Keratinocyte (primary cell): ENCODE results near the gene EHD3. TPM values are rescaled to one million over a fixed set of nuclear protein-coding genes. Genes with fewer than 3 reads are reported as not detected.

ENCODE experiments used
- DNase-seq: peaks from one replicate; pipeline ENCODE4 v3.0.0-alpha.2; 2011; ENCODE audit warnings: low read depth, missing footprints, low spot score
- FAIRE-seq: peaks from 2 replicates; lab custom pipeline; 2011; peaks lifted over from hg19 to GRCh38; lab: Jason Lieb, UNC
- H2AFZ ChIP-seq: 2 replicates; pipeline ENCODE4 v1.6.0; 2012; ENCODE audit warnings: low read length, control low read depth, inconsistent platforms; ENCODE audit not compliant: control insufficient read depth
- H3K27ac ChIP-seq: 2 replicates; pipeline ENCODE4 v1.5.1; 2011; ENCODE audit warnings: low read length; ENCODE audit not compliant: control insufficient read depth, insufficient read depth
- H3K27me3 ChIP-seq: 3 replicates; pipeline ENCODE4 v1.6.0; 2011; ENCODE audit warnings: low read length; ENCODE audit not compliant: control insufficient read depth, insufficient read depth; ENCODE audit errors: extremely low read depth
- H3K36me3 ChIP-seq, 2 experiments: 2 replicates in 1 of 2; 3 replicates in 1 of 2; pipeline ENCODE4 v1.5.1; 2011; ENCODE audit warnings: low read length in 2 of 2, mild to moderate bottlenecking in 1 of 2; ENCODE audit not compliant: control insufficient read depth in 2 of 2, insufficient read depth in 2 of 2; ENCODE audit errors: extremely low read depth in 1 of 2
- H3K4me1 ChIP-seq: 3 replicates; pipeline ENCODE4 v1.5.1; 2011; ENCODE audit warnings: low read length; ENCODE audit not compliant: control insufficient read depth, insufficient read depth; ENCODE audit errors: extremely low read depth
- H3K4me2 ChIP-seq: 3 replicates; pipeline ENCODE4 v1.6.0; 2011; ENCODE audit warnings: low read depth, low read length; ENCODE audit not compliant: control insufficient read depth, insufficient read depth; ENCODE audit errors: extremely low read depth
- H3K4me3 ChIP-seq, 3 experiments: fragments of 200-600 bp in 1 of 3; sonication (generic) in 1 of 3; 2 replicates in 2 of 3; 3 replicates in 1 of 3; pipeline ENCODE4 v1.5.1; 2011 to 2016; ENCODE audit warnings: low read length in 3 of 3, mild to moderate bottlenecking in 3 of 3, control low read depth in 2 of 3, inconsistent platforms in 1 of 3, low read depth in 1 of 3, mixed read lengths in 1 of 3, mixed run types in 1 of 3, moderate library complexity in 1 of 3; ENCODE audit not compliant: control insufficient read depth in 2 of 3, insufficient read depth in 2 of 3; ENCODE audit errors: extremely low read depth in 1 of 3
- H3K79me2 ChIP-seq: 2 replicates; pipeline ENCODE4 v1.6.0; 2012; ENCODE audit warnings: low read length; ENCODE audit not compliant: control insufficient read depth, insufficient read depth
- H3K9ac ChIP-seq: 3 replicates; pipeline ENCODE4 v1.6.0; 2011; ENCODE audit warnings: low read length; ENCODE audit not compliant: control insufficient read depth, insufficient read depth; ENCODE audit errors: extremely low read depth
- H3K9me1 ChIP-seq: 3 replicates; pipeline ENCODE4 v1.6.0; 2011; ENCODE audit warnings: low read length; ENCODE audit not compliant: control insufficient read depth, insufficient read depth; ENCODE audit errors: extremely low read depth
- H3K9me3 ChIP-seq: 2 replicates; pipeline ENCODE4 v1.5.1; 2012; ENCODE audit warnings: low read depth, low read length; ENCODE audit not compliant: control insufficient read depth
- H4K20me1 ChIP-seq: 3 replicates; pipeline ENCODE4 v1.6.0; 2011; ENCODE audit warnings: low read length; ENCODE audit not compliant: control insufficient read depth, insufficient read depth; ENCODE audit errors: extremely low read depth
- EZH2 ChIP-seq: IDR thresholded peaks from one replicate; pipeline ENCODE4 v1.6.1; 2012; ENCODE audit warnings: inconsistent platforms, mild to moderate bottlenecking, low read length, moderate library complexity
- dilution Hi-C: fragments of 300-500 bp; cut with MboI; formaldehyde crosslinking; loops from one replicate; pipeline ENCODE4 v1.7.0; 2020; ENCODE audit warnings: low sequenced_read_pairs; ENCODE audit not compliant: extremely low pct_ligation_motif_present
- polyA plus RNA-seq, 5 experiments: library from polyadenylated mRNA; depleted of rRNA in 3 of 5; stranded (reverse) in 3 of 5; stranded (forward) in 1 of 5; unstranded in 1 of 5; fragments of >200 nt; gene quantifications; 1 replicate in 1 of 5; 2 replicates in 3 of 5; 3 replicates in 1 of 5; pipeline versions ENCODE4 v1.2.1 to v1.2.3, GENCODE V29; 2011 to 2012; ENCODE audit warnings: missing spikeins in 2 of 5, low read depth in 1 of 5, low replicate concordance in 1 of 5
- TF ChIP-seq, protein P1 (sequence below), 3 experiments: IDR thresholded peaks in 1 of 3; conservative IDR thresholded peaks in 1 of 3; optimal IDR thresholded peaks in 1 of 3; 2 replicates in 2 of 3; 3 replicates in 1 of 3; pipeline versions ENCODE3 to v1.5.1; 2011; ENCODE audit warnings: low read length in 3 of 3, mild to moderate bottlenecking in 3 of 3, moderate library complexity in 2 of 3, control low read depth in 1 of 3, inconsistent platforms in 1 of 3; ENCODE audit not compliant: insufficient read depth in 2 of 3; ENCODE audit errors: extremely low read depth in 1 of 3

The EHD3 gene
- polyA plus RNA-seq, 1 donor (not counting 4 experiments of a cell fraction or from before 2014, with no cell fraction given), result 5.1 TPM

DNA sequence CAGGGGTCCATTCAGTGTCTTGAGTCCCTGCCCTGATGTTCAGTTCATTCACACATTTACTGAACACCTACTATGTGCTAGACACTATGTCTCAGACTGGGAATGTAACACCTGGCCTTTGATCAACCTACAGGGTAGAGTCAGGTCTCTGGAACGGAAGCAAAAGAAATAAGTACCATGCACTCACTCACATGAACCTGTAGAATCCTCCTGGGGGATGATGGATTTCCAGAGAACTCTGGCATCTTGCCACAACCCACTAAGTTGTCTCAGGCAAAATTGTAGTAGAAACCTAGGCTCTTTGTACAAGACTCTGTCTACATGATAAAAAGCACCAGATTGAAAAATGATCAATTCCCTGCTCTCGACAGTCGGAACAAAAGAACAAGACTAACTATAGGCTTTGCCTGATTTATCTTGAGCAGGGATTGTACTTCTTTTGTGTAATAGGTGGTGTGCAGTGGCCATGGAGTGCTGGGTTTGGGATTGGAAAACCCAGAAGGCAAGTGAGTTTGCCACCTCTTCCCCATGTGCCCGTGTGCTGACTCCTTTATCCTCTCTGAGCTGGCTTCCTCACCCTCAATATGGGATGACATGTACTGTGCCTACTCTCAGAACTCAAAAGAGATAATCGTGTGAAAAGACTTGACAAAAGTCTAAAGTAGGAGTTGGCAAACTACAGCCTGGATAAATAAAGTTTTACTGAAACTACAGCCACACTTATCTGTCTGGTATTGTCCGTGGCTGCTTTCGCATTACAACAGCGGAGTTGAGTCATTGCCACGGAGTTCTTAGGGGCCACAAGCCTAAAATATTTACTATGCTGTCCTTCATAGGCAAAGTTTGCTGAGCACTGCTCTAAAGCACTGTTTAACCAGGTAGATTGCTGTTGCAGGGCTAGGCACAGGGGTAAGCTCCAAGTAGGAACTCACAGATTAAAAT, 21.0 kb upstream of the EHD3 start:
- FAIRE-seq (no peak), DNase-seq (no peak)
- TF ChIP-seq, protein P1, sequence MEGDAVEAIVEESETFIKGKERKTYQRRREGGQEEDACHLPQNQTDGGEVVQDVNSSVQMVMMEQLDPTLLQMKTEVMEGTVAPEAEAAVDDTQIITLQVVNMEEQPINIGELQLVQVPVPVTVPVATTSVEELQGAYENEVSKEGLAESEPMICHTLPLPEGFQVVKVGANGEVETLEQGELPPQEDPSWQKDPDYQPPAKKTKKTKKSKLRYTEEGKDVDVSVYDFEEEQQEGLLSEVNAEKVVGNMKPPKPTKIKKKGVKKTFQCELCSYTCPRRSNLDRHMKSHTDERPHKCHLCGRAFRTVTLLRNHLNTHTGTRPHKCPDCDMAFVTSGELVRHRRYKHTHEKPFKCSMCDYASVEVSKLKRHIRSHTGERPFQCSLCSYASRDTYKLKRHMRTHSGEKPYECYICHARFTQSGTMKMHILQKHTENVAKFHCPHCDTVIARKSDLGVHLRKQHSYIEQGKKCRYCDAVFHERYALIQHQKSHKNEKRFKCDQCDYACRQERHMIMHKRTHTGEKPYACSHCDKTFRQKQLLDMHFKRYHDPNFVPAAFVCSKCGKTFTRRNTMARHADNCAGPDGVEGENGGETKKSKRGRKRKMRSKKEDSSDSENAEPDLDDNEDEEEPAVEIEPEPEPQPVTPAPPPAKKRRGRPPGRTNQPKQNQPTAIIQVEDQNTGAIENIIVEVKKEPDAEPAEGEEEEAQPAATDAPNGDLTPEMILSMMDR (optimal IDR thresholded peaks at IDR 0.05 in 1 of 3, IDR thresholded peaks at IDR 0.05 in 1 of 3, conservative IDR thresholded peaks at IDR 0.05 in 1 of 3; ENCODE audit: extremely low read depth in 1 of 3, insufficient read depth in 2 of 3, low read length in 3 of 3), result no peak
- no peak for TF ChIP-seq EZH2
- dilution Hi-C loops, result no loop called here
- Histone ChIP-seq H3K9me3 (no peaks in the 10 kb centered on the region), H2AFZ (no peak overlapping the region), H3K79me2 (no peaks in the 10 kb centered on the region), H3K4me2 (no peak overlapping the region), H3K4me1 (peaks cover 8% of the 10 kb centered on the region), H3K4me3 (no peak overlapping the region), H3K36me3 (no peaks in the 10 kb centered on the region), H3K27ac (no peak overlapping the region), H3K27me3 (no peaks in the 10 kb centered on the region), H4K20me1 (no peaks in the 10 kb centered on the region), H3K9me1 (no peaks in the 10 kb centered on the region), H3K9ac (no peak overlapping the region)

DNA sequence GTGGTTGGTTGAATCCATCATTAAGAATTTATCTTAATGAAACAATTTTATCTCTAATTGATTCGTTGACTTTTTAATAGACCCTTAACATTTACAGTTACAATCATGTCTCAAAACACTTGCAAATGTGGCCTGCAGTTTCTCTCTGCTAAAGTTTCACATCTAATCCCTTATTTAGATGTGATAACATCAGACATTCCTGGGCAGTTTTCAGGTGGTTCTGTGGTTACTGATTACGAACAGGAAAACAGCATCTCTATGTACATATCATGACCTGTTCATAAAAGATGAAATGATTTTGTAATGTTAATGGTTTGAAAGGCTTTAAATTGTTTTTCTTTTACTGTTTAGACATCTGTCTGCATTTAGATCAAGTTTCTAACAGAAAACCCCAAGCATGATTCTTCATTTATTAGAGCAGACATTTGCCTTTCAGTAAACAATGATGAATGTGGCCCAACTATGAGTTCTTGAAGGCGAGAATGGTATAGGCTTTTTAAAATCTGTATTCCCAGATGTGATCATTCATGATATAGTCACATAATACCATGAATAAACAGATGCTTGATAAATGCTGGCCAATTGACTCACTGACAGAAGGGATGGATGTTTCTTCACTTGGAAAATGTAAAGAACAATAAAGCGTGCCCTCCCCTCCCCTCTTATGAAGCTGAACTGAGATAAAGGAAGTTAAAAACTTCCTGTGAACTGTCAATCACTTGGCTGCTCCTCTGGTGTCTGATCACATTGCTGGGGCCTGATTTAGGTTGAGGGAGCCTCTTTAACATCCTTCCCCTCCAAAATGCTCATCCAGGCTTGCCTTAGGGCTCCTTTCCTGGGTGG, 20.1 kb upstream of the EHD3 start:
- no peak overlapping the region for H3K27ac ChIP-seq

More for the DNA sequence above, 20.1 kb upstream of the EHD3 start:
- Histone ChIP-seq H3K27me3 (no peaks in the 10 kb centered on the region), H3K9me3 (no peaks in the 10 kb centered on the region), H3K36me3 (no peaks in the 10 kb centered on the region), H4K20me1 (no peaks in the 10 kb centered on the region), H3K9me1 (no peaks in the 10 kb centered on the region), H2AFZ (no peak overlapping the region), H3K4me2 (no peak overlapping the region), H3K4me3 (no peak overlapping the region), H3K4me1 (peaks cover 11% of the 10 kb centered on the region), H3K79me2 (no peaks in the 10 kb centered on the region), H3K9ac (no peak overlapping the region)
- FAIRE-seq, result peak; percentile 70
- TF ChIP-seq, protein P1 (optimal IDR thresholded peaks at IDR 0.05 in 1 of 3, IDR thresholded peaks at IDR 0.05 in 1 of 3, conservative IDR thresholded peaks at IDR 0.05 in 1 of 3; ENCODE audit: extremely low read depth in 1 of 3, insufficient read depth in 2 of 3, low read length in 3 of 3), result no peak
- TF ChIP-seq EZH2, result no peak
- no peak for DNase-seq
- dilution Hi-C loops, result no loop called here
